ENCODE data around the gene ZNF560. TPM values are rescaled to one million over a fixed set of nuclear protein-coding genes. Genes with fewer than 3 reads are reported as not detected.
"Not testable (repeated sequence)": the region's sequence is repeated elsewhere in the genome, so short reads cannot be mapped to it uniquely, and the experiment has no call there.

The ZNF560 gene
- total RNA-seq, result not detected

DNA sequence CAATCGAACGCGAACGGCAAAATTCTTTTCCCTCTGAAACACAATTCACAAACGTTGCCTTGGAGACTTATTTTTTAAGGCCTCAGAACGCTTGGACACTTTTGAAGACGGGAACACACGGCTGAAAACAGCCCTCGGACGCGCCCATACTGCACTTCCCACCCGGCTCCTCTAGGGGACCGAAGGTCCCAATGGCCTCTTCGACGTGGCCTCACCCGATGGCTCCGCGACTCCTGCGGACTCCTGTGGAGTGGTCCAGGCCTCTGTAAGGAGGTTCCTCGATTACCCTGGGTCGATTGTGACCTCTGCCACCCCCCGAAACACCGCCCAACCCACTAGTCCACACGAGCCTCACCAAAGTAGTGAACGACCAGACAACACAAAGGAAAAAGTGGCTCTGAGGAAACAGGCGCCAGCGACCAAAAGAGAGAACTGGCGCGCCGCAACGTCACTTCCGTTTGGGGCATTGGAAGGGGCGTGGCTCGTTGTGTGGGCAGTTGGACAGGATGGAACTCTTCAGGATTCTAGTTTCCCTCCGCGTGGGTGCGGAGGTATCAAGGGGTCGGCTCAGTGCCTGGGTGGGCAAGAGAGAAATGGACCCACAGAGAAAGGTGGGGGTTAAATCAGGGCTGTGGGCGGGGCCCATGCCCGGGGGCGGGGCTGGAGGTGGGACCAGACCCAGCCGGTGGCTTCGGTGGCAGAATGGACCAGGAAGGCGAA is at the start of gene ZNF560:
ZNF560 (minus strand) TSS at position 434 of the 720 bp plus-strand sequence. CDS start 23,303 bp downstream, outside the sequence.
- peaks cover 10% of the 10 kb centered on the region for H3K36me3 Mint-ChIP-seq
- H3K4me1 Mint-ChIP-seq, result peaks cover 9% of the 10 kb centered on the region
- H3K27ac Mint-ChIP-seq, result peak within 1 kb of the TSS; percentile 43
- peaks cover 15% of the 10 kb centered on the region for H3K9me3 Mint-ChIP-seq (ENCODE audit: low read depth)
- peak within 1 kb of the TSS; percentile 61 for H3K4me3 Mint-ChIP-seq
- ATAC-seq (no peak), DNase-seq (peak; percentile 41)
- CTCF ChIA-PET, result no interaction called here
- H3K27me3 Mint-ChIP-seq, result no peaks in the 10 kb centered on the region

DNA sequence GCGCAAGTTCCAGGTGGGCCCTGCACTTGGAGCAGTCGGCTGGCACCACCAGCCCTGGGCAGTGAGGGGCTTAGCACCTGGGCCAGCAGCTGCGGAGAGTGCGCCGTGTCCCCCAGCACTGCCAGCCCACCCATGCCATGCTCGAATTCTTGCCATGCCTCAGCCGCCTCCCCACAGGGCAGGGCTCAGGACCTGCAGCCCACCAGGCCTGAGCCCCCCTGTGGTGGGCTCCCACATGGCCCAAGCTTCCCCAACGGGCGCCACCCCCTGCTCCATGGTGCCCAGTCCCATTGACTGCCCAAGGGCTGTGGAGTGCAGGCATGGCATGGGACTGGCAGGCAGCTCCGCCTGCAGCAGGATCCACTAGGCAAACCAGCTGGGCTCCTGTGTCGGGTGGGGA is 49.5 kb upstream of the ZNF560 start:
- Mint-ChIP-seq H3K27me3 (no peaks in the 10 kb centered on the region), H3K4me1 (no peaks in the 10 kb centered on the region), H3K4me3 (no peak overlapping the region), H3K9me3 (ENCODE audit: low read depth) (peaks cover 19% of the 10 kb centered on the region), H3K36me3 (peaks cover 10% of the 10 kb centered on the region), H3K27ac (no peak overlapping the region)
- CTCF ChIA-PET, result no interaction called here
- no peak for ATAC-seq
- no peak for DNase-seq

DNA sequence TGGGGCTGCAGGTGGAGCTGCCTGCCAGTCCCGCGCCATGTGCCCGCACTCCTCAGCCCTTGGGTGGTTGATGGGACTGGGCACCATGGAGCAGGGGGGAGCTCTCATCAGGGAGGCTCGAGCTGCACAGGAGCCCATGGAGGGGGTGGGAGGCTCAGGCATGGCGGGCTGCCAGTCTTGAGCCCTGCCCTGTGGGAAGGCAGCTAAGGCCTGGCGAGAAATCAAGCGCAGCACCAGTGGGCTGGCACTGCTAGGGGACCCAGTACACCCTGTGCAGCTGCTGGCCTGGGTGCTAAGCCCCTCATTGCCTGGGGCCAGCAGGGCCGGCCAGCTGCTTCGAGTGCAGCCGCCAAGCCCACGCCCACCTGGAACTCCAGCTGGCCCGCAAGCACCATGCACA is 42.9 kb upstream of the ZNF560 start:
- H3K4me3 Mint-ChIP-seq, DNase-seq, ATAC-seq, H3K27me3 Mint-ChIP-seq, H3K27ac Mint-ChIP-seq, CTCF ChIA-PET: not testable (repeated sequence)
- Mint-ChIP-seq H3K9me3 (ENCODE audit: low read depth) (peaks cover 16% of the 10 kb centered on the region), H3K4me1 (peaks cover 18% of the 10 kb centered on the region), H3K36me3 (peaks cover 29% of the 10 kb centered on the region)

DNA sequence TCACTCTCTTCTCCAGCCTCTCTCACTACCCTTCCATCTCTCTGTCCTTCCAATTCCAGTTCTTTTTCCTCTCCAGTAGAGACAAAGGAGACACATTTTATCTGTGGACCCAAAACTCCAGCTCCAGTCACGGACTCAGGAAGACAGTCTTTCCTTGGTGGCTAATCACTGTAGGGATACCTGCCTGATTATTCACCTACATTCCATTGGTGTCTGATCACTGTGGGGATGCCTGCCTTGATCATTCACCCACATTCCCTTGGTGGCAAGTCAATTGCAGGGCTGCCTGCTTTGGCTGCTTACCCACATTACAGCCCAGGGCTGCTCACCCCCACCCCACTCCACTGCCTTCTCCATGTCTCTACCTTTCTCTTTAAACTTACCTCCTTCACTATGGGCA is 41.5 kb upstream of the ZNF560 start:
- CTCF ChIA-PET, ATAC-seq, DNase-seq, H3K27me3 Mint-ChIP-seq: not testable (repeated sequence)
- Mint-ChIP-seq H3K36me3 (peaks cover 43% of the 10 kb centered on the region), H3K4me1 (peaks cover 21% of the 10 kb centered on the region), H3K9me3 (ENCODE audit: low read depth) (peaks cover 24% of the 10 kb centered on the region), H3K4me3 (peak overlapping the region; percentile 21), H3K27ac (peak overlapping the region; percentile 65)

DNA sequence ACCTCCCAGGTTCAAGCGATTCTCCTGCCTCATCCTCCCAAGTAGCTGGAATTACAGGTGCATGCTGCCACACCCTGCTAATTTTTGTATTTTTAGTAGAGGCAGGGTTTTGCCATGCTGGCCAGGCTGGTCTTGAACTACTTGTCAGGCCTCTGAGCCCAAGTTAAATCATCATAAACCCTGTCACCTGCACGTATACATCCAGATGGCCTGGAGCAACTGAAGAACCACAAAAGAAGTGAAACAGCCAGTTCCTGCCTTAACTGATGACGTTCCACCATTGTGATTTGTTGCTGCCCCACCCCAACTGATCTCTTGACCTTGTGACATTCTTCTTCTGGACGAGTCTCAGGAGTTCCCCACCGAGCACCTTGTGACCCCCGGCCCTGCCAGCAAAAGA is 40.8 kb upstream of the ZNF560 start:
- H3K4me3 Mint-ChIP-seq, result peak overlapping the region; percentile 21
- H3K27ac Mint-ChIP-seq, result peak overlapping the region; percentile 65
- H3K27me3 Mint-ChIP-seq, DNase-seq, ATAC-seq, CTCF ChIA-PET: not testable (repeated sequence)
- H3K36me3 Mint-ChIP-seq, result peaks cover 50% of the 10 kb centered on the region
- H3K9me3 Mint-ChIP-seq (ENCODE audit: low read depth), result peaks cover 24% of the 10 kb centered on the region
- peaks cover 21% of the 10 kb centered on the region for H3K4me1 Mint-ChIP-seq

DNA sequence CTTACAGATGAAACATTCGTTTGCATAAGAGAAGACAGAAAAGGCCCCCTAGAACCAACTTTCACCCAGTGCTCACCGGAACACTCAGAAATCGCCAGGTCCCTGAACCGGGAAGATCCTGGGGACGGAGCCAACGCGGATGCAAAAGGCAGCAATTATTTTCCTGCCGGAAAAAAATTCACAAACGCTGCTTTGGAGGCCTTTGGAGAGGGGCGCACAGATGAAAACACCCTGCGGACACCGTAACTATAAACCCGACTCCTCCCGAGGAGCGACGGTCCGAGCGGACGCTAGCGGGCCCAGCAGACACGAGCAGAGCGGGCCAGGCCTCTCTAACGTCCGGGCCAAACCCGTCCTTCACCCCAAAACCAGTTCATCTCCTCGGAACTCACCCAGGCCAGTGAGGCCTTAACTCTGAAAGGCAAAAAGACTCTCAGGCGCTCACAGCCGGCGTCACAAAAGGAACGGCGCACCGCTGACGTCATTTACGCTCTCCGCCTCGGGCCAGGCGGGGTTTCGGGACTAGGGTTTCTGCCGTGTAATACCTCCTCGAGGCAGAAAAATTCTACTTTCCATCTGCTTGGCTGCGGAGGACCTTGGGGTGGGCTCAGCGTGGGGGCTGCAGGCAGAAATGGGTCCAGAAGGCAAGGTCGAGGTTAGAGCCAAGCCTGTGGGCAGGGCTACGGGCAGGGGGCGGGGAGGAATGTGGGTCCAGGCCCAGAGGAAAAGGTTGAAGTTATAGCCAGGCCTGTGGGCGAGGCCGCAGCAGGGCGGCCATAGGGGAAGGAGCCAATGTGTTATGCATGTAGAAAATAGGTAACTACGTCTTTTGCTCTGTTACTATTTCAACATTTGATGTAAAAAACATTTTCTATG is 40.0 kb upstream of the ZNF560 start, which contains the start of gene ZNF426:
ZNF426 (minus strand) TSS at position 463 of the 876 bp plus-strand sequence. CDS start 2,413 bp downstream, outside the sequence.
- peak within 1 kb of the TSS; percentile 88 for H3K4me3 Mint-ChIP-seq
- H3K36me3 Mint-ChIP-seq, result peaks cover 58% of the 10 kb centered on the region

DNA sequence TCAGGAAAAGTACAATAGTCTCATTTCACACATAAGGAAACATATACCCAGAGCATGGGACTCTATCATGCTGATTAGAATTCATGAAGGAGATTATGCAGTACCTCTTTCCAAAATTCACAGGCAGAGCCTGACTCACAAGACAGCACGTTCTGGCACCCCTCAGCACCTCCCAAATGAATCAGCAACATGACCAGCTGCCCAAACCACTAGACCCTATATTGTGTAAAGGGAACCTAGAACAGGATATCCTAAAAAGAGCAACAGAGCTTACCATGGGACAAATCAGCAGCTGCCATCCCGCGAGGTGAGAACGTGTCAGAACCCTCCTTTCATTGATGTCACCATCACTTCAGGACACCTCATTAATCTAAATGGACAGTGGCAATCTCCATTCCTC is 37.5 kb upstream of the ZNF560 start:
- CTCF ChIA-PET, result no interaction called here

More for the DNA sequence above, 40.0 kb upstream of the ZNF560 start, which contains the start of gene ZNF426:
- Mint-ChIP-seq H3K9me3 (ENCODE audit: low read depth) (peaks cover 31% of the 10 kb centered on the region), H3K27ac (peak within 1 kb of the TSS; percentile 98), H3K27me3 (no peaks in the 10 kb centered on the region), H3K4me1 (peaks cover 21% of the 10 kb centered on the region)
- DNase-seq (peak; percentile 93), ATAC-seq (peak; percentile 96)
- CTCF ChIA-PET, result no interaction called here

DNA sequence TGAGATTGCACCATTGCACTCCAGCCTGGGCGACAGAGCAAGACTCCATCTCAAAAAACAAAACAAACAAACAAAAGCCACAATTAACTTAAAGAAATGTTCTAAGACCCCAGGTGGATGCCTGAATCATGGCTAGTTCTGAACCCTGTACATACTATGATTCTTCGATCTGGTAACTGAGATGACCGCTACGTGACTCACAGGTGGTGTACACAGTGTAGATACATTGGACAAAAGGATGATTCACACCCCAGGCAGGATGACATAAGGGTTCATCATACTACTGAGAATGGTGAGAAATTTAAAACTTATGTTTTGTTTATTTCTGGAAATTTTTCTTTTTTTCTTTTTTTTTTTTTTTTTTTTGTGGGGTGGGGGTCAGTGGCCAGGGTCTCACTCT is 33.5 kb upstream of the ZNF560 start:
- peaks cover 3% of the 10 kb centered on the region for H3K4me1 Mint-ChIP-seq
- CTCF ChIA-PET, result no interaction called here
- H3K36me3 Mint-ChIP-seq, result peaks cover 92% of the 10 kb centered on the region
- ATAC-seq, result no peak
- H3K27ac Mint-ChIP-seq, result no peak overlapping the region
- peaks cover 54% of the 10 kb centered on the region for H3K9me3 Mint-ChIP-seq (ENCODE audit: low read depth)
- no peak overlapping the region for H3K4me3 Mint-ChIP-seq
- no peak for DNase-seq
- no peaks in the 10 kb centered on the region for H3K27me3 Mint-ChIP-seq

More for the DNA sequence above, 37.5 kb upstream of the ZNF560 start:
- no peak for ATAC-seq
- no peak for DNase-seq
- peak overlapping the region; percentile 11 for H3K4me3 Mint-ChIP-seq
- H3K27ac Mint-ChIP-seq, result no peak overlapping the region
- peaks cover 21% of the 10 kb centered on the region for H3K4me1 Mint-ChIP-seq
- H3K36me3 Mint-ChIP-seq, result peaks cover 80% of the 10 kb centered on the region
- H3K9me3 Mint-ChIP-seq (ENCODE audit: low read depth), result peaks cover 41% of the 10 kb centered on the region
- H3K27me3 Mint-ChIP-seq, result no peaks in the 10 kb centered on the region

DNA sequence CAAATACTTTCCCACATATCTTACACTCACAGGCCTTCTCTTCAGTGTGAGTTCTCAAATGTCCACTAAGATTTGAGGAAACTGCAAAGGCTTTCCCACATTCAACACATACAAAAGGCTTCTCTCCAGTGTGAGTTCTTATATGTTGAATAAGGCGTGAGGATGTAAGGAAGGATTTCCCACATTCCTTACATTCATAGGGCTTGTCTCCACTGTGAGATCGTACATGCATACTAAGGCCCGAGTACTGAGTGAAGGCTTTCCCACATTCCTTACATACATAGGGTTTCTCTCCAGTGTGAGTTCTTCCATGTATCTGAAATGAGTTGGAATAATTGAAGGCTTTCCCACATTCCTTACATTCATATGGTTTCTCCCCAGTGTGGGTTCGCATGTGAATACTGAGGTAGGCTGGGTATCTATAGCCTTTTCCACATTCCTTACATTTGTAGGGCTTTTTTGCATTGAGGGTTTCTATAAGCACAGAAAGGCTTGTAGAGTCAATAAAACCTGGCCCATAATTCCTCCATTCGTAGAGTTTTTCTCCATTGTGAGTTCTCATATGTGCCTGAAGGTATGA is 30.4 kb upstream of the ZNF560 start:
- peaks cover 85% of the 10 kb centered on the region for H3K36me3 Mint-ChIP-seq
- no peak for DNase-seq
- no peaks in the 10 kb centered on the region for H3K27me3 Mint-ChIP-seq
- no peak overlapping the region for H3K4me3 Mint-ChIP-seq
- no peak for ATAC-seq
- H3K4me1 Mint-ChIP-seq, result no peaks in the 10 kb centered on the region
- H3K27ac Mint-ChIP-seq, result no peak overlapping the region
- CTCF ChIA-PET, result no interaction called here
- H3K9me3 Mint-ChIP-seq (ENCODE audit: low read depth), result peaks cover 61% of the 10 kb centered on the region

DNA sequence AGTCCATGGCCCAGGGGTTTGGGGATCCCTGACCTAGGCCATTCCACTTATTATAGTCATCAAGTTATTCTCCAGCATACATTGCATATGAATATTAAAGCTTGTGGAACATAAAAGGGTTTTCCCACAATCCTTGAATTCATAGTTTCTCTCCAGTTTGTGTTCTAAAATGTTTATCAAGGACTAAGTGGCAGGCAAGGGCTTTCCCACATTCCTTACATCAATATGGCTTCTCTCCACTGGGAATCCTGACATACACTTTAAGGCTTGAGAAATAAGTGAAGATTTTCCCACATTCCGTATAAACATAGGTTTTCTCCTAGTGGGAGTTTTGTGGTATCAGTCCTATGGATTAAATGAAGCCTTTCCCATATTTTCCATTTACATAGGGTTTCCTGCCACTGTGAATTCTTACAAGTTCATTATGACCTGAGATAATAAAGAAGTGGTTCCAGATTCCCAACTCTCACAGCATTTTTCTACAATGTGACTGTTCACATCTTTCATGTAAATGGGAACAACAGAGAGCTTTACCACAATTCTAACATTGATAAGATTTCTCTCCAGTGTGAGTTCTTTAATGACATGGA is 25.6 kb upstream of the ZNF560 start:
- no peaks in the 10 kb centered on the region for H3K27me3 Mint-ChIP-seq
- H3K9me3 Mint-ChIP-seq (ENCODE audit: low read depth), result peaks cover 50% of the 10 kb centered on the region
- CTCF ChIA-PET, result no interaction called here
- no peak overlapping the region for H3K27ac Mint-ChIP-seq
- peaks cover 50% of the 10 kb centered on the region for H3K36me3 Mint-ChIP-seq
- no peak for DNase-seq
- ATAC-seq, result no peak
- no peak overlapping the region for H3K4me3 Mint-ChIP-seq
- H3K4me1 Mint-ChIP-seq, result no peaks in the 10 kb centered on the region

DNA sequence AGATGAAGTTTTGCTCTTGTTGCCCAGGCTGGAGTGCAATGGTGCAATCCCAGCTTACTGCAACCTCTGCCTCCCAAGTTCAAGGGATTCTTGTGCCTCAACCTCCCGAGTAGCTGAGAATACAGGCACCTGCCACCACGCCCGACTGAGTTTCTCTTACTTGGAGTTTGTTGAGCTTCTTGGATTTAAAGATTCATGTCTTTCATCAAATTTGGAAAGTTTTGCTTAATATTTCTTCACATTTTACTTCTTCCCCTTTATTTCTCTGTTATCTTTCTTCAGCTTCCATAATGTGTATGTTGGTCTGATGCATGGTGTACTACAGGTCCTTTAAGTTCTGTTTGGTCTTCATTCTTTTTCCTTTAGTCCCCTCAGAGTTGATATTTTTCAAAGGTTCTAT is 8.9 kb upstream of the ZNF560 start:
- Mint-ChIP-seq H3K36me3 (peaks cover 6% of the 10 kb centered on the region), H3K4me3 (no peak overlapping the region), H3K27ac (no peak overlapping the region), H3K4me1 (no peaks in the 10 kb centered on the region), H3K9me3 (ENCODE audit: low read depth) (peaks cover 24% of the 10 kb centered on the region), H3K27me3 (no peaks in the 10 kb centered on the region)
- no peak for ATAC-seq
- DNase-seq, result no peak
- CTCF ChIA-PET, result no interaction called here

DNA sequence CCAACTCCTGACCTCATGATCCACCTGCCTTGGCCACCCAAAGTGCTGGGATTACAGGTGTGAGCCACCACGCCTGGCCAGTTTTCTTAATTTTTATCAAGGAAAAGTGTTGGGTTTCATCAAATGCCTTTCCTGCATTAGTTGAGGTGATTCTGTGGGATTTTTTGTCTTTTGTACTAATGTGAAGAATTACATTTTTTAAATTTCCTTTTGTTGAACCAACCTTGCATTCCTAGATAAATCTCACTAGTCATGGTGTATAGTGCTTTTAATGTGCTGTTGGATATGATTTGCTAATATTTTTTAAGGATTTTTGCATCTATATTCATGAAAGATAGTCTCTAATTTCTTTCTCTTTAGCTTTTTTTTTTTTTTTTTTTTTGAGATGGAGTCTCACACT is 2.4 kb upstream of the ZNF560 start:
- CTCF ChIA-PET, result no interaction called here
- peaks cover 10% of the 10 kb centered on the region for H3K36me3 Mint-ChIP-seq
- no peak overlapping the region for H3K4me3 Mint-ChIP-seq
- H3K4me1 Mint-ChIP-seq, result peaks cover 9% of the 10 kb centered on the region
- no peak overlapping the region for H3K27ac Mint-ChIP-seq
- peaks cover 19% of the 10 kb centered on the region for H3K9me3 Mint-ChIP-seq (ENCODE audit: low read depth)
- H3K27me3 Mint-ChIP-seq, result no peaks in the 10 kb centered on the region
- DNase-seq, result no peak
- ATAC-seq, result no peak

DNA sequence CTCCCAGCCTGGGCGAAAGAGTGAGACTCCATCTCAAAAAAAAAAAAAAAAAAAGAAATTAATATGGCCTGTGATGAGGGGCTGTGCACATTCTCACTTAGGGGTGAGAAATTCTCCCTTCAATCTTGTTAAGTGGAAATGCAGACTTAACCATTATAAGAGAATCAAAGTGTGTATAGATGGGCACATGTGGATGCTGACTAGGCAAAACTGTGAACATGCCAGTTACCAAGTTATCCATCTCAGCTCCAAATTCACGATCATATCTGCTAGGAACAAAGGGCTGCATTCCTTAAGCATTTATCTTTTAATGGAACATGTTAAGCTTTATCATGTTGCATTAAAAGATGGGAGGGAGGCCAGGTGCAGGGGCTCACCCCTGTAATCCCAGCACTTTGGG is 4.3 kb downstream of the ZNF560 start:
- peaks cover 15% of the 10 kb centered on the region for H3K9me3 Mint-ChIP-seq (ENCODE audit: low read depth)
- peaks cover 5% of the 10 kb centered on the region for H3K36me3 Mint-ChIP-seq
- no peak overlapping the region for H3K27ac Mint-ChIP-seq

More for the DNA sequence above, 4.3 kb downstream of the ZNF560 start:
- DNase-seq, result no peak
- H3K4me3 Mint-ChIP-seq, result no peak overlapping the region
- CTCF ChIA-PET, result no interaction called here
- H3K27me3 Mint-ChIP-seq, result no peaks in the 10 kb centered on the region
- H3K4me1 Mint-ChIP-seq, result peaks cover 9% of the 10 kb centered on the region
- no peak for ATAC-seq

Measured in activated CD8-positive, alpha-beta memory T cell treated with anti-CD3 and anti-CD28 coated beads, Interleukin-2, amount 10 ng/mL, durations not matched to agents 7 days and 5 days (primary cell).